T-cell (primary cell): ENCODE data around the gene YIPF5. TPM values are rescaled to one million over a fixed set of nuclear protein-coding genes. Genes with fewer than 3 reads are reported as not detected.

Experiments
- ATAC-seq, 4 experiments: fragments of 200-7000 bp in 3 of 4; fragments of 150-1000 bp in 1 of 4; cut with Tn5 transposase; replicated peaks in 1 of 4; 1 replicate in 3 of 4; 2 replicates in 1 of 4; pipeline ENCODE4 v1.10.0; 2021; ENCODE audit warnings: moderate library complexity in 3 of 4, mild to moderate bottlenecking in 2 of 4, moderate number of reproducible peaks in 1 of 4
- CTCF ChIA-PET, 2 donors: fragments of 300-600 bp; sonication (Branson Sonifier 250); formaldehyde crosslinking; loops; one replicate each; lab custom pipeline; 2022; ENCODE audit warnings: antibody characterized with exemption in 2 of 2; lab: Charles Lee
- POLR2A ChIA-PET, 2 donors: fragments of 300-600 bp; sonication (Branson Sonifier 250); formaldehyde crosslinking; loops; one replicate each; lab custom pipeline; 2022; ENCODE audit warnings: antibody characterized with exemption in 2 of 2; lab: Charles Lee
- DNase-seq, 35 experiments: peaks; one replicate each; pipeline versions ENCODE4 v3.0.0 to v3.0.0-alpha.2; 2013 to 2023
- H3K27ac ChIP-seq: one replicate; pipeline ENCODE4 v1.5.1; 2013; ENCODE audit warnings: low read length
- H3K27me3 ChIP-seq, 2 experiments: replicated peaks in 1 of 2; 1 replicate in 1 of 2; 2 replicates in 1 of 2; pipeline versions ENCODE4 v1.6.1 to v1.7.0; 2013; ENCODE audit warnings: low read length in 1 of 2, mixed read lengths in 1 of 2; ENCODE audit not compliant: control insufficient read depth in 2 of 2, insufficient read depth in 2 of 2; ENCODE audit errors: extremely low read depth in 1 of 2
- H3K36me3 ChIP-seq, 2 donors: 1 replicate in 1 of 2; 2 replicates in 1 of 2; pipeline versions ENCODE4 v1.6.1 to v1.7.0; 2013; ENCODE audit warnings: low read length in 1 of 2; ENCODE audit not compliant: control insufficient read depth in 2 of 2, insufficient read depth in 1 of 2; ENCODE audit errors: extremely low read depth in 1 of 2
- H3K4me1 ChIP-seq, 2 experiments: 1 replicate in 1 of 2; 2 replicates in 1 of 2; pipeline versions ENCODE4 v1.6.1 to v1.7.0; 2013; ENCODE audit warnings: low read length in 2 of 2, mixed read lengths in 1 of 2; ENCODE audit not compliant: insufficient read depth in 2 of 2, control insufficient read depth in 1 of 2; ENCODE audit errors: extremely low read depth in 1 of 2
- H3K4me3 ChIP-seq, 2 donors: 1 replicate in 1 of 2; 2 replicates in 1 of 2; pipeline versions ENCODE4 v1.5.1 to v1.7.0; 2013; ENCODE audit warnings: mild to moderate bottlenecking in 2 of 2, low read length in 1 of 2, moderate library complexity in 1 of 2; ENCODE audit not compliant: control insufficient read depth in 1 of 2; ENCODE audit errors: extremely low read depth in 1 of 2
- H3K9me3 ChIP-seq: 2 replicates; pipeline ENCODE4 v1.7.0; 2013
- H3K27ac Mint-ChIP-seq, 2 donors: one replicate each; pipeline ENCODE4 v1.8.0; 2020 to 2021; ENCODE audit warnings: mild to moderate bottlenecking in 2 of 2, mixed read lengths in 2 of 2
- H3K27me3 Mint-ChIP-seq, 2 donors: one replicate each; pipeline ENCODE4 v1.8.0; 2021 to 2022; ENCODE audit warnings: mixed read lengths in 2 of 2
- H3K36me3 Mint-ChIP-seq: one replicate; pipeline ENCODE4 v1.8.0; 2021; ENCODE audit warnings: mixed read lengths
- H3K4me1 Mint-ChIP-seq, 3 donors: one replicate each; pipeline ENCODE4 v1.8.0; 2020 to 2022; ENCODE audit warnings: mixed read lengths in 3 of 3, mild to moderate bottlenecking in 1 of 3
- H3K4me3 Mint-ChIP-seq, 3 donors: one replicate each; pipeline ENCODE4 v1.8.0; 2020 to 2022; ENCODE audit warnings: mild to moderate bottlenecking in 3 of 3, mixed read lengths in 3 of 3, moderate library complexity in 3 of 3
- H3K9me3 Mint-ChIP-seq, 3 donors: one replicate each; pipeline ENCODE4 v1.8.0; 2020 to 2022; ENCODE audit warnings: mixed read lengths in 3 of 3
- WGBS: methylation state at CpG from one replicate; pipeline ENCODE4 v1.1.5; 2013; ENCODE audit warnings: missing lambda C conversion rate; ENCODE audit not compliant: insufficient coverage; 5-methylcytosine and 5-hydroxymethylcytosine counted together
- total RNA-seq, 35 experiments: library from RNA in 6 of 35; stranded (reverse) in 6 of 35; fragments of 120-200 nt in 1 of 35; gene quantifications; one replicate each; pipeline versions ENCODE4 v1.2.1 to v1.2.4 and lab custom pipeline; 2013 to 2026

YIPF5 gene
- total RNA-seq (10 to 100 TPM; 32.8 to 47.1 (median 41.2) TPM), total RNA-seq (lab: John Stamatoyannopoulos, UW) (49.9 to 216 (median 81.8) reads per million in 29 experiments)
- total RNA-seq (2013): 35.3 TPM

DNA sequence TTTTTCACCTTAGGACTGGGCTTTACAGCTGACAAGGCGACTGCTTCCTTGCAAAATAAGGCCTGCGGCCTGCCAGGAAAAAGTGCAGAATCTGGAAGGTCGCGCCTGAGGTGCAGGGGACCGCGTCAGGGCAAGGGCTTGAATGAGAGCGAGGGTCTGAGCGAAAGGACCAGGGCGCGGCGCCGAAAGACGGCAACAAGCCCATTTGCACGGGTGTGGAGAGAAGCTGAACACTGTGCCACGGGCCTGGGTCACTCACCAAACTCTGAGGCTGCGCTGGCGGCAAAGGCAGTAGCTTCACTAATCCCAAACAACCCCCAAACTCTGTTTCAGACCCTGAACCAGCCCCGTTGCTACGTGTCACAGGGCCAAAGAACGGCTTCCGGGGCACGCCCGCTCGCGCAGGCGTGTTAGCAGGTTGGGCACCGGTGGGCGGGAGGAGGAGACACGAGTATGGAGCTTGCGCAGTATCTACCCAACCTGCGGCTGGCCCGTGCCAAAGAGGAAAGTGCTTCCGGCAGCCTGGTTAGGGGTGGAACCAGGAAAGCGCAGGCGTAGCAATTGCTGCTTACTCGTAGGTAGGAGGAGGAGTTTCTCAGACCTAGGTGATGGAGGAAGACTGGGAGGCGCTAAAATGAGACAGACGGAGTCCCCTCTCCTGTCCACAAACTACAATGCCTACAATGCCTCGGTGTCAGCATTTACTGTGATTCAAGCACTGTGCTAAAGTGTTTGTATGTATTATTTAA lies at the start of gene YIPF5, which contains the start of gene KCTD16:
Gene YIPF5 (minus strand): TSS at position 384 of the 749 bp plus-strand sequence. CDS start 704 bp downstream, outside the sequence.
Gene KCTD16 (plus strand): TSS at position 598 of the 749 bp plus-strand sequence.
- CTCF ChIA-PET: interaction anchor here (0.7 to 5.8 kb wide), 12 partner anchors 10 to 1168 kb away, joined by 3 to 54 read pairs (median 4); no protein-coding TSS in a partner anchor
- no peaks in the 10 kb centered on the region for H3K27me3 ChIP-seq
- DNase-seq: peak; percentile 89 to 99 (median 97)
- H3K9me3 ChIP-seq: no peaks in the 10 kb centered on the region
- under 1% methylated on average over 31 of the region's 39 CpGs for WGBS
- peak within 1 kb of the TSS; percentile 82 to 97 for H3K27ac Mint-ChIP-seq
- peak within 1 kb of the TSS; percentile 88 to 96 (median 88) for H3K4me3 Mint-ChIP-seq
- H3K9me3 Mint-ChIP-seq: no peaks in the 10 kb centered on the region
- H3K36me3 Mint-ChIP-seq: peaks cover 31% of the 10 kb centered on the region
- H3K4me1 ChIP-seq: peaks cover 4 to 20% of the 10 kb centered on the region in 2 experiments
- peaks cover 44 to 55% (median 52%) of the 10 kb centered on the region in 3 donors for H3K4me1 Mint-ChIP-seq
- H3K27me3 Mint-ChIP-seq: peaks cover 0 to 2% of the 10 kb centered on the region in 2 donors
- peak within 1 kb of the TSS; percentile 86 to 88 for H3K4me3 ChIP-seq
- ATAC-seq: peak; percentile 97 to 99 (median 98)
- POLR2A ChIA-PET: interaction anchor here (0.6 to 2.6 kb wide), 12 partner anchors 16 to 1168 kb away, joined by 3 to 38 read pairs (median 6); no protein-coding TSS in a partner anchor
- peak within 1 kb of the TSS; percentile 88 for H3K27ac ChIP-seq
- H3K36me3 ChIP-seq: peaks cover 0 to 27% of the 10 kb centered on the region in 2 donors

DNA sequence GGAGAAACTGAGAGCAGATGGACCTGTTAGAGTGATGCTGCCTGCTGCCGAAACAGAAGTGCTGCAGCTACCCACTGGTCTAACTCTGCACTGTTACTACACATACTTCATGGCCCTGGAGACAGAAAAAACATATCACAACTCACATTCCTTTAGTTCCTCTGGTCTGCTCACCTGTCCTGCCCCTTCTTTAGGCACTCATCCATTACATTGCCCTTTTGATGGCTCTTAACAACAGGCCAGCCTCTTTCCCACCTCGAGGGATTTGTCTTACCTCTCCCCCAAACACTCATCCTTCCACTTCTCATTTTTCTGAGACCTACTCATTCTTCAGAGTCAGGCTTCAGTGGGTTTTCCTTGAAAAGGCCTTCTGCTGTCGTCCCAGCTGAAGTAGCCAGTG lies 49.4 kb upstream of the YIPF5 start:
- CTCF ChIA-PET: no interaction called here
- H3K27me3 ChIP-seq: no peaks in the 10 kb centered on the region
- ATAC-seq (no peak), DNase-seq (no peak)
- H3K4me1 ChIP-seq: no peaks in the 10 kb centered on the region
- POLR2A ChIA-PET: no interaction called here
- no peak overlapping the region for H3K27ac ChIP-seq
- no peaks in the 10 kb centered on the region for H3K36me3 ChIP-seq
- peaks cover 0 to 6% (median 0%) of the 10 kb centered on the region in 3 donors for H3K9me3 Mint-ChIP-seq
- H3K27me3 Mint-ChIP-seq: peaks cover 12 to 15% of the 10 kb centered on the region in 2 donors
- no peaks in the 10 kb centered on the region for H3K4me1 Mint-ChIP-seq
- no peak overlapping the region for H3K4me3 ChIP-seq
- no peak overlapping the region for H3K27ac Mint-ChIP-seq
- WGBS: 77% methylated on average over 2 of the region's 3 CpGs
- no peak overlapping the region for H3K4me3 Mint-ChIP-seq
- H3K9me3 ChIP-seq: no peaks in the 10 kb centered on the region
- no peaks in the 10 kb centered on the region for H3K36me3 Mint-ChIP-seq

DNA sequence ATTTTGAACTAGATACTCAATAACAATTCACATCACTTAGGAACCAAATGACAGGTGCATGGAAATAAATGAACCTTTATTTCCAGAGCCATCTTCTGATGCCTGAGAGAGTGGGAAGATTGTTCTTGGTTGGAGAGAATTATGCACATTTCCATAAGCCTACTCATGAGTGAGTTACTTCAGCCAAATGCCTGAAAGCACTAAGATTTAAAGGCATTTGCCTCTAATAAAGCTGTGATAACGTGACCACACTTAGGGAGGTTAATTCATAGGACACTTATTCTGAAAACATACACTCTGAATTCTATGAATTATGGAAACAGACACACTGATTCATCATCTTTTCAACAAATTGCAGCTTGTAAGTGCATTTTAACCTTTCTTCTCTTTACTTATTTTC lies 40.2 kb upstream of the YIPF5 start:
- H3K4me3 ChIP-seq: no peak overlapping the region
- H3K4me3 Mint-ChIP-seq: no peak overlapping the region
- H3K4me1 Mint-ChIP-seq: peaks cover 0 to under 1% (median under 1%) of the 10 kb centered on the region in 3 donors
- H3K9me3 ChIP-seq: no peaks in the 10 kb centered on the region
- no peaks in the 10 kb centered on the region for H3K36me3 ChIP-seq
- DNase-seq (no peak), ATAC-seq (no peak)
- no peaks in the 10 kb centered on the region for H3K36me3 Mint-ChIP-seq
- no CpG with 5 or more reads among the region's 1 CpG for WGBS
- H3K27me3 Mint-ChIP-seq: peaks cover 47 to 60% of the 10 kb centered on the region in 2 donors
- H3K4me1 ChIP-seq: no peaks in the 10 kb centered on the region
- ChIA-PET CTCF (no interaction called here), POLR2A (no interaction called here)
- no peak overlapping the region for H3K27ac ChIP-seq
- H3K27ac Mint-ChIP-seq: no peak overlapping the region
- H3K27me3 ChIP-seq: peaks cover 0 to 7% of the 10 kb centered on the region in 2 experiments
- no peaks in the 10 kb centered on the region for H3K9me3 Mint-ChIP-seq

DNA sequence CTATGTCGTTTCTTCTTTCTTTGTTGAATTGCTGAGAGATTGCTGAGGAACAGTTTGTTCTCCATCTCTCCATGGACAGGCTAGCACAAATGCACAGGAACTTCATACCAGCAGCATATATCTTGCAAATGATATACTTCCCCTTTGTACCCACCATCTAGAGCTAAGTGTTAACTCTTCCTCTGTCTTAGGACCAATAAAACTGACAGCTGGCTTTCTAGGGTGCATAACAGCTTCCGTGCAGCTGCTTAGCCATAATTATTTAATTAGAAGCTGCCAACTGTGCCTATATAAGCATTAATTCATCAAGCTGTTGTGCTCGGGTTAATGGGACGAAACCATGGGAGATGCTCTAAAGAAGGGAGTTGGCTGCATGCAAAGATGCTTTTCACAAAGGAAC lies 38.9 kb upstream of the YIPF5 start:
- ATAC-seq (no peak), DNase-seq (no peak)
- no peak overlapping the region for H3K4me3 Mint-ChIP-seq
- ChIA-PET CTCF (interaction anchor here (0.6 to 0.8 kb wide), 3 partner anchors 17 to 1615 kb away, joined by 3 read pairs; no protein-coding TSS in a partner anchor), POLR2A (no interaction called here)
- H3K36me3 Mint-ChIP-seq: no peaks in the 10 kb centered on the region
- 0% methylated on average over 1 of the region's 4 CpGs for WGBS
- H3K36me3 ChIP-seq: no peaks in the 10 kb centered on the region
- peaks cover 11 to 12% of the 10 kb centered on the region in 2 experiments for H3K27me3 ChIP-seq
- H3K4me3 ChIP-seq: no peak overlapping the region
- H3K27ac ChIP-seq: no peak overlapping the region
- no peak overlapping the region for H3K27ac Mint-ChIP-seq
- no peaks in the 10 kb centered on the region for H3K9me3 Mint-ChIP-seq
- H3K4me1 ChIP-seq: no peaks in the 10 kb centered on the region
- peaks cover 0 to 3% (median 2%) of the 10 kb centered on the region in 3 donors for H3K4me1 Mint-ChIP-seq
- H3K9me3 ChIP-seq: no peaks in the 10 kb centered on the region
- H3K27me3 Mint-ChIP-seq: peaks cover 52 to 61% of the 10 kb centered on the region in 2 donors

DNA sequence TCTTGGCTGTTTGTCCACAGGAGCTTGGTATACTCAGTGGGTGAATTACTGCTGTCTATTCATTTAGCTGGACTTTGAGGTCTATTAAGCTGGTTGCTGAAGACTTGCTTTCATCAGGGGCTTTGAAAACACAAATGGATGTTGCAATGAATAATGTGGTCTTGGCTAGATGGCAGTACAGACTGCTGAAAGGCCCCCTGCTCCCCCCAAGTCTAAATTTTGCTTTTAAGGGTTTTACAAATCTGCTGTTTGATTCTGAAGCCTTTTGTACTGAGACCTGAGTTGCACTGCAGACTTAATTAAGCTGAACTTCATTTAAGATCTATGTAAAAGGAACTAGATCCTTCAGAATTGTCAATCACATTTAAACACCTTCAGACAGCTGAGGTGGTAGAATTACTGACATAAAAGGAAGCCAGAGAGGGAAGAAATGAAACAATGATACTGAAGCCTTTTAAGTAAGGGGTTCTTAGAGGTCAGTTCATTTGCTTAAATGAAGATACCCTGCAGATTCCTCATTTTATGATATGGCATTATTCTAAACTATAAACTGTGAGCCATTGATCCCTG lies 37.5 kb upstream of the YIPF5 start:
- no peaks in the 10 kb centered on the region for H3K36me3 ChIP-seq
- DNase-seq (no peak), ATAC-seq (no peak)
- H3K27me3 Mint-ChIP-seq: peaks cover 52 to 63% of the 10 kb centered on the region in 2 donors
- no peaks in the 10 kb centered on the region for H3K9me3 Mint-ChIP-seq
- H3K4me3 ChIP-seq: no peak overlapping the region
- no peak overlapping the region for H3K4me3 Mint-ChIP-seq
- ChIA-PET CTCF (interaction anchor here (0.6 to 1.3 kb wide), 3 partner anchors 8 to 280 kb away, joined by 4 to 7 read pairs (median 6); no protein-coding TSS in a partner anchor), POLR2A (no interaction called here)
- no peaks in the 10 kb centered on the region for H3K9me3 ChIP-seq
- no peaks in the 10 kb centered on the region for H3K36me3 Mint-ChIP-seq
- no peaks in the 10 kb centered on the region for H3K4me1 ChIP-seq
- no peak overlapping the region for H3K27ac ChIP-seq
- H3K4me1 Mint-ChIP-seq: peaks cover 0 to 5% (median 4%) of the 10 kb centered on the region in 3 donors
- H3K27me3 ChIP-seq: peaks cover 8 to 14% of the 10 kb centered on the region in 2 experiments
- H3K27ac Mint-ChIP-seq: no peak overlapping the region

GRCh38 chr5:144206141-144206540 lies 35.7 kb upstream of the YIPF5 start:
- Histone ChIP-seq H3K4me1 (no peaks in the 10 kb centered on the region), H3K27ac (no peak overlapping the region), H3K4me3 (no peak overlapping the region), H3K9me3 (no peaks in the 10 kb centered on the region), H3K36me3 (no peaks in the 10 kb centered on the region), H3K27me3 (peaks cover 4 to 17% of the 10 kb centered on the region in 2 experiments)
- H3K27me3 Mint-ChIP-seq: peaks cover 53 to 70% of the 10 kb centered on the region in 2 donors
- H3K4me3 Mint-ChIP-seq: no peak overlapping the region
- no peak for DNase-seq
- no peak overlapping the region for H3K27ac Mint-ChIP-seq
- POLR2A ChIA-PET: interaction anchor here (0.6 to 0.7 kb wide), 2 partner anchors 13 to 1046 kb away, joined by 3 to 5 read pairs; no protein-coding TSS in a partner anchor
- CTCF ChIA-PET: interaction anchor here (0.5 to 1.1 kb wide), 7 partner anchors 16 to 1924 kb away, joined by 3 to 11 read pairs (median 3); no protein-coding TSS in a partner anchor
- H3K4me1 Mint-ChIP-seq: peaks cover 0 to 5% (median 4%) of the 10 kb centered on the region in 3 donors
- no peaks in the 10 kb centered on the region for H3K36me3 Mint-ChIP-seq
- ATAC-seq: no peak
- no peaks in the 10 kb centered on the region for H3K9me3 Mint-ChIP-seq
- no CpG with 5 or more reads among the region's 2 CpGs for WGBS
